H9 (cell line): ENCODE data around the gene PLA2G2C. TPM values are rescaled to one million over a fixed set of nuclear protein-coding genes. Genes with fewer than 3 reads are reported as not detected.

Experiments used
- DNase-seq: peaks from one replicate; pipeline ENCODE4 v3.0.0-alpha.2; 2017
- H2AFZ ChIP-seq: one replicate; pipeline ENCODE4 v1.6.1; 2013; ENCODE audit warnings: mild to moderate bottlenecking, low read length, control low read depth, moderate library complexity
- H2AK5ac ChIP-seq: 2 replicates; pipeline ENCODE4 v1.6.1; 2013; ENCODE audit warnings: low read length, control low read depth, mixed read lengths; ENCODE audit not compliant: insufficient read length
- H2BK120ac ChIP-seq: one replicate; pipeline ENCODE4 v1.6.1; 2013; ENCODE audit warnings: low read depth, mild to moderate bottlenecking, low read length, control low read depth, inconsistent platforms; ENCODE audit not compliant: poor library complexity, severe bottlenecking
- H2BK12ac ChIP-seq: 2 replicates; pipeline ENCODE4 v1.6.1; 2013; ENCODE audit warnings: low read length, control low read depth, mixed read lengths, low read depth; ENCODE audit not compliant: insufficient read length
- H2BK15ac ChIP-seq: 2 replicates; pipeline ENCODE4 v1.6.1; 2013; ENCODE audit warnings: low read depth, low read length, control low read depth
- H2BK20ac ChIP-seq: one replicate; pipeline ENCODE4 v1.6.1; 2013; ENCODE audit warnings: low read depth, mild to moderate bottlenecking, low read length, control low read depth, inconsistent platforms; ENCODE audit not compliant: poor library complexity, severe bottlenecking
- H2BK5ac ChIP-seq: 2 replicates; pipeline ENCODE4 v1.6.1; 2013; ENCODE audit warnings: low read length, control low read depth, mixed read lengths; ENCODE audit not compliant: insufficient read length
- H3K14ac ChIP-seq: 2 replicates; pipeline ENCODE4 v1.6.1; 2013; ENCODE audit warnings: low read length, control low read depth; ENCODE audit not compliant: insufficient read depth
- H3K18ac ChIP-seq: 2 replicates; pipeline ENCODE4 v1.6.1; 2013; ENCODE audit warnings: low read depth, mild to moderate bottlenecking, mixed read lengths, low read length, control low read depth; ENCODE audit not compliant: insufficient read length
- H3K23ac ChIP-seq: 2 replicates; pipeline ENCODE4 v1.6.1; 2013; ENCODE audit warnings: low read length, control low read depth, mixed read lengths, low read depth; ENCODE audit not compliant: insufficient read length
- H3K23me2 ChIP-seq: 2 replicates; pipeline ENCODE4 v1.6.1; 2013; ENCODE audit warnings: low read depth, mild to moderate bottlenecking, mixed read lengths, low read length, control low read depth; ENCODE audit not compliant: insufficient read length, poor library complexity, severe bottlenecking
- H3K27ac ChIP-seq: 2 replicates; pipeline ENCODE4 v1.5.1; 2013; ENCODE audit warnings: low read length, control low read depth, mixed read lengths, low read depth; ENCODE audit not compliant: insufficient read length
- H3K27me3 ChIP-seq: 2 replicates; pipeline ENCODE4 v1.6.1; 2013; ENCODE audit warnings: low read length, control low read depth, inconsistent platforms; ENCODE audit not compliant: insufficient read depth
- H3K4ac ChIP-seq: 2 replicates; pipeline ENCODE4 v1.6.1; 2013; ENCODE audit warnings: low read depth, mild to moderate bottlenecking, control low read depth, inconsistent platforms, low read length, moderate library complexity
- H3K4me1 ChIP-seq: 2 replicates; pipeline ENCODE4 v1.6.1; 2013; ENCODE audit warnings: low read length, control low read depth, inconsistent platforms; ENCODE audit not compliant: insufficient read depth
- H3K4me2 ChIP-seq: 2 replicates; pipeline ENCODE4 v1.6.1; 2013; ENCODE audit warnings: low read length, control low read depth, mixed read lengths; ENCODE audit not compliant: insufficient read length, insufficient read depth
- H3K56ac ChIP-seq: 2 replicates; pipeline ENCODE4 v1.6.1; 2013; ENCODE audit warnings: low read depth, mild to moderate bottlenecking, mixed read lengths, low read length, control low read depth; ENCODE audit not compliant: insufficient read length
- H3K79me1 ChIP-seq: 2 replicates; pipeline ENCODE4 v1.6.1; 2013; ENCODE audit warnings: low read depth, mild to moderate bottlenecking, moderate library complexity, low read length, control low read depth, inconsistent platforms; ENCODE audit not compliant: insufficient read depth, poor library complexity, severe bottlenecking
- H3K79me2 ChIP-seq: 2 replicates; pipeline ENCODE4 v1.6.1; 2013; ENCODE audit warnings: low read length, control low read depth, inconsistent platforms; ENCODE audit not compliant: insufficient read depth
- H3K9ac ChIP-seq: 2 replicates; pipeline ENCODE4 v1.6.1; 2013; ENCODE audit warnings: low read length, control low read depth, mixed read lengths; ENCODE audit not compliant: insufficient read length; ENCODE audit errors: extremely low read depth
- H3K9me3 ChIP-seq: one replicate; pipeline ENCODE4 v1.6.1; 2013; ENCODE audit warnings: low read depth, low read length, inconsistent platforms; ENCODE audit not compliant: control insufficient read depth
- H3T11ph ChIP-seq: one replicate; pipeline ENCODE4 v1.6.1; 2013; ENCODE audit warnings: mild to moderate bottlenecking, low read length, control low read depth, inconsistent platforms
- H4K20me1 ChIP-seq: one replicate; pipeline ENCODE4 v1.6.1; 2013; ENCODE audit not compliant: control insufficient read depth, insufficient read length, insufficient read depth
- H4K5ac ChIP-seq: 2 replicates; pipeline ENCODE4 v1.6.1; 2013; ENCODE audit warnings: low read depth, mild to moderate bottlenecking, mixed read lengths, low read length, control low read depth; ENCODE audit not compliant: insufficient read length
- H4K8ac ChIP-seq: replicated peaks from 2 replicates; pipeline ENCODE4 v1.6.1; 2013; ENCODE audit warnings: low read length, control low read depth, mixed read lengths, low read depth; ENCODE audit not compliant: insufficient read length
- H4K91ac ChIP-seq: 2 replicates; pipeline ENCODE4 v1.6.1; 2013; ENCODE audit warnings: low read depth, mild to moderate bottlenecking, moderate library complexity, mixed read lengths, low read length, control low read depth; ENCODE audit not compliant: insufficient read length
- H3K27ac Mint-ChIP-seq, 3 experiments: 2 replicates in 2 of 3; 3 replicates in 1 of 3; pipeline ENCODE4 v1.8.0; 2020 to 2021; ENCODE audit warnings: mixed read lengths in 3 of 3, mild to moderate bottlenecking in 1 of 3, moderate library complexity in 1 of 3
- H3K27me3 Mint-ChIP-seq: 2 replicates; pipeline ENCODE4 v1.8.0; 2021; ENCODE audit warnings: low read depth, mild to moderate bottlenecking, moderate library complexity, mixed read lengths
- H3K36me3 Mint-ChIP-seq, 3 experiments: 2 replicates in 2 of 3; 3 replicates in 1 of 3; pipeline ENCODE4 v1.8.0; 2020 to 2021; ENCODE audit warnings: low read depth in 3 of 3, mixed read lengths in 3 of 3; ENCODE audit not compliant: insufficient read depth in 1 of 3
- H3K4me1 Mint-ChIP-seq, 2 experiments: 2 replicates each; pipeline ENCODE4 v1.8.0; 2020; ENCODE audit warnings: mixed read lengths in 2 of 2
- H3K4me3 Mint-ChIP-seq, 2 experiments: 2 replicates in 1 of 2; 3 replicates in 1 of 2; pipeline ENCODE4 v1.8.0; 2020 to 2021; ENCODE audit warnings: mild to moderate bottlenecking in 2 of 2, mixed read lengths in 2 of 2, moderate library complexity in 1 of 2
- H3K9me3 Mint-ChIP-seq, 2 experiments: 2 replicates in 1 of 2; 3 replicates in 1 of 2; pipeline ENCODE4 v1.8.0; 2020; ENCODE audit warnings: mild to moderate bottlenecking in 2 of 2, mixed read lengths in 2 of 2, moderate library complexity in 1 of 2
- WGBS: extraction: QIAGEN DNeasy Blood & Tissue Kit; methylation state at CpG from one replicate; pipeline ENCODE4 v1.1.7; 2013; ENCODE audit warnings: missing lambda C conversion rate, low lambda C conversion rate, mixed read lengths; ENCODE audit not compliant: insufficient read length; ENCODE audit errors: extremely low coverage; 5-methylcytosine and 5-hydroxymethylcytosine counted together
- total RNA-seq: library from RNA; stranded (reverse); gene quantifications from 2 replicates; pipeline ENCODE4 v1.2.1, GENCODE V29; 2021
- TF ChIP-seq, protein P1 (sequence below): fragments of 200-600 bp; sonication (generic); conservative IDR thresholded peaks from 3 replicates; pipeline ENCODE4 v1.8.0; 2021; ENCODE audit warnings: antibody characterized with exemption, mild to moderate bottlenecking

Gene PLA2G2C
- total RNA-seq, 1 experiment from 2014 or later: not detected

- no peak overlapping the region for H4K8ac ChIP-seq
- no peak overlapping the region for H3K27ac Mint-ChIP-seq
- H3K9ac ChIP-seq: no peak overlapping the region
- H3K4ac ChIP-seq: no peak overlapping the region
- H2AK5ac ChIP-seq: no peak overlapping the region
- H3K27ac ChIP-seq: no peak overlapping the region
- no peak overlapping the region for H3K4me2 ChIP-seq
- no peak overlapping the region for H3K56ac ChIP-seq
- H3T11ph ChIP-seq: no peak overlapping the region
- H3K36me3 Mint-ChIP-seq: no peaks in the 10 kb centered on the region
- no peaks in the 10 kb centered on the region for H3K4me1 ChIP-seq
- TF ChIP-seq, protein P1, sequence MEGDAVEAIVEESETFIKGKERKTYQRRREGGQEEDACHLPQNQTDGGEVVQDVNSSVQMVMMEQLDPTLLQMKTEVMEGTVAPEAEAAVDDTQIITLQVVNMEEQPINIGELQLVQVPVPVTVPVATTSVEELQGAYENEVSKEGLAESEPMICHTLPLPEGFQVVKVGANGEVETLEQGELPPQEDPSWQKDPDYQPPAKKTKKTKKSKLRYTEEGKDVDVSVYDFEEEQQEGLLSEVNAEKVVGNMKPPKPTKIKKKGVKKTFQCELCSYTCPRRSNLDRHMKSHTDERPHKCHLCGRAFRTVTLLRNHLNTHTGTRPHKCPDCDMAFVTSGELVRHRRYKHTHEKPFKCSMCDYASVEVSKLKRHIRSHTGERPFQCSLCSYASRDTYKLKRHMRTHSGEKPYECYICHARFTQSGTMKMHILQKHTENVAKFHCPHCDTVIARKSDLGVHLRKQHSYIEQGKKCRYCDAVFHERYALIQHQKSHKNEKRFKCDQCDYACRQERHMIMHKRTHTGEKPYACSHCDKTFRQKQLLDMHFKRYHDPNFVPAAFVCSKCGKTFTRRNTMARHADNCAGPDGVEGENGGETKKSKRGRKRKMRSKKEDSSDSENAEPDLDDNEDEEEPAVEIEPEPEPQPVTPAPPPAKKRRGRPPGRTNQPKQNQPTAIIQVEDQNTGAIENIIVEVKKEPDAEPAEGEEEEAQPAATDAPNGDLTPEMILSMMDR: no peak
- no peaks in the 10 kb centered on the region for H3K79me1 ChIP-seq
- H3K23ac ChIP-seq: no peak overlapping the region
- H2BK12ac ChIP-seq: no peak overlapping the region
- no peaks in the 10 kb centered on the region for H3K9me3 ChIP-seq
- no peak overlapping the region for H2AFZ ChIP-seq
- H3K4me3 Mint-ChIP-seq: no peak overlapping the region
- no peak overlapping the region for H2BK15ac ChIP-seq
- H3K27me3 ChIP-seq: no peaks in the 10 kb centered on the region; the same call in 1 of the 2 replicates
- H3K4me1 Mint-ChIP-seq: peaks cover 4% of the 10 kb centered on the region in 2 experiments; a peak in 3 of 4 replicates
- H3K79me2 ChIP-seq: no peaks in the 10 kb centered on the region
- no CpG with 5 or more reads among the region's 4 CpGs for WGBS
- no peak overlapping the region for H4K91ac ChIP-seq
- no peak overlapping the region for H2BK5ac ChIP-seq
- no peak overlapping the region for H3K14ac ChIP-seq
- H3K23me2 ChIP-seq: no peaks in the 10 kb centered on the region
- no peak overlapping the region for H4K5ac ChIP-seq
- peaks cover 17% of the 10 kb centered on the region for H3K27me3 Mint-ChIP-seq
- no peak overlapping the region for H2BK20ac ChIP-seq
- H4K20me1 ChIP-seq: no peaks in the 10 kb centered on the region
- no peak overlapping the region for H2BK120ac ChIP-seq
- no peak for DNase-seq
- H3K9me3 Mint-ChIP-seq: no peaks in the 10 kb centered on the region
- H3K18ac ChIP-seq: no peak overlapping the region
Measured at GRCh38 chr1:20120796-20121195, 65.5 kb downstream of the PLA2G2C start.
